DND-41 (cell line): ENCODE results near the gene BICRAL.
"Not testable (repeated sequence)": the region's sequence is repeated elsewhere in the genome, so short reads cannot be mapped to it uniquely, and the experiment has no call there.

Experiments used
- ATAC-seq: fragments of 200-7000 bp; cut with Tn5 transposase; 3 replicates; pipeline ENCODE4 v1.9.1; 2021; ENCODE audit warnings: low read depth; ENCODE audit not compliant: insufficient read depth
- DNase-seq: peaks from one replicate; pipeline ENCODE4 v3.0.0-alpha.2; 2020
- H2AFZ ChIP-seq: 2 replicates; pipeline ENCODE4 v1.6.0; 2012; ENCODE audit warnings: low read depth, low read length
- H3K27ac ChIP-seq: 2 replicates; pipeline ENCODE4 v1.5.1; 2012; ENCODE audit warnings: low read length, inconsistent platforms
- H3K27me3 ChIP-seq: fragments of 200-600 bp; sonication (generic); 2 replicates; pipeline ENCODE4 v1.6.0; 2012; ENCODE audit warnings: low read length, mild to moderate bottlenecking, inconsistent platforms; ENCODE audit not compliant: insufficient read depth, poor library complexity
- H3K36me3 ChIP-seq: 2 replicates; pipeline ENCODE4 v1.5.1; 2012; ENCODE audit warnings: low read length, inconsistent platforms; ENCODE audit not compliant: insufficient read depth
- H3K4me1 ChIP-seq: 2 replicates; pipeline ENCODE4 v1.5.1; 2012; ENCODE audit warnings: mild to moderate bottlenecking, low read length; ENCODE audit not compliant: insufficient read depth
- H3K4me2 ChIP-seq: 2 replicates; pipeline ENCODE4 v1.6.0; 2012; ENCODE audit warnings: mild to moderate bottlenecking, moderate library complexity, low read length, inconsistent platforms; ENCODE audit not compliant: insufficient read depth
- H3K4me3 ChIP-seq, 2 experiments: fragments of 200-600 bp in 1 of 2; shearing (Covaris generic) in 1 of 2; 2 replicates each; pipeline ENCODE4 v1.5.1; 2012 to 2016; ENCODE audit warnings: inconsistent platforms in 2 of 2, low read length in 2 of 2, mild to moderate bottlenecking in 2 of 2, low read depth in 1 of 2, moderate library complexity in 1 of 2
- H3K79me2 ChIP-seq: 2 replicates; pipeline ENCODE4 v1.6.0; 2012; ENCODE audit warnings: low read length, inconsistent platforms; ENCODE audit not compliant: insufficient read depth
- H3K9ac ChIP-seq: 2 replicates; pipeline ENCODE4 v1.6.0; 2012; ENCODE audit warnings: low read depth, mild to moderate bottlenecking, inconsistent platforms, low read length, moderate library complexity
- H3K9me3 ChIP-seq: 2 replicates; pipeline ENCODE4 v1.5.1; 2012; ENCODE audit warnings: low read length, moderate library complexity, mild to moderate bottlenecking, inconsistent platforms; ENCODE audit not compliant: insufficient read depth, severe bottlenecking
- H4K20me1 ChIP-seq: 2 replicates; pipeline ENCODE4 v1.6.0; 2012; ENCODE audit warnings: low read length; ENCODE audit not compliant: insufficient read depth
- CTCF ChIP-seq: IDR thresholded peaks from 2 replicates; pipeline ENCODE4 v1.5.1; 2012; ENCODE audit warnings: borderline replicate concordance, low read length, moderate library complexity, mild to moderate bottlenecking; ENCODE audit not compliant: poor library complexity, severe bottlenecking; ENCODE audit errors: extremely low read depth
- EZH2 ChIP-seq: IDR thresholded peaks from 3 replicates; pipeline ENCODE4 v1.6.1; 2012; ENCODE audit warnings: borderline replicate concordance, low read depth, mild to moderate bottlenecking, moderate library complexity, low read length, inconsistent platforms; ENCODE audit not compliant: severe bottlenecking

The BICRAL gene

GRCh38 chr6:42891199-42891722 lies 109.4 kb downstream of the BICRAL start:
- peak overlapping the region; percentile 88 for H3K27ac ChIP-seq
- peaks cover 31% of the 10 kb centered on the region for H3K4me1 ChIP-seq
- H3K4me2 ChIP-seq: peak overlapping the region; percentile 73
- peaks cover 11% of the 10 kb centered on the region for H3K79me2 ChIP-seq
- no peak for ATAC-seq
- H4K20me1 ChIP-seq: no peaks in the 10 kb centered on the region
- TF ChIP-seq EZH2 (no peak), CTCF (no peak)
- H3K4me3 ChIP-seq: peak overlapping the region; percentile 39 to 81; a peak in 3 of 4 replicates
- peak overlapping the region; percentile 78 for H3K9ac ChIP-seq
- no peaks in the 10 kb centered on the region for H3K27me3 ChIP-seq
- DNase-seq: no peak
- no peaks in the 10 kb centered on the region for H3K9me3 ChIP-seq
- peaks cover 16% of the 10 kb centered on the region for H3K36me3 ChIP-seq
- peak overlapping the region; percentile 91 for H2AFZ ChIP-seq

- H3K27ac ChIP-seq, H3K4me3 ChIP-seq, H4K20me1 ChIP-seq, H2AFZ ChIP-seq, H3K27me3 ChIP-seq, H3K9ac ChIP-seq, H3K9me3 ChIP-seq, DNase-seq, H3K36me3 ChIP-seq, H3K4me2 ChIP-seq, ATAC-seq: not testable (repeated sequence)
- Histone ChIP-seq H3K4me1 (peaks cover 26% of the 10 kb centered on the region), H3K79me2 (peaks cover 11% of the 10 kb centered on the region)
Observed at GRCh38 chr6:42894041-42894828, 112.4 kb downstream of the BICRAL start.

GRCh38 chr6:42896178-42896719 lies 114.4 kb downstream of the BICRAL start:
- H3K9me3 ChIP-seq: no peaks in the 10 kb centered on the region
- peaks cover 13% of the 10 kb centered on the region for H3K4me1 ChIP-seq
- TF ChIP-seq EZH2: no peak
- TF ChIP-seq CTCF: no peak
- DNase-seq: no peak
- H3K4me2 ChIP-seq: no peak overlapping the region
- H2AFZ ChIP-seq: no peak overlapping the region
- H3K27me3 ChIP-seq: no peaks in the 10 kb centered on the region
- no peak overlapping the region for H3K4me3 ChIP-seq
- no peak overlapping the region for H3K9ac ChIP-seq
- ATAC-seq: no peak
- no peaks in the 10 kb centered on the region for H3K36me3 ChIP-seq
- no peaks in the 10 kb centered on the region for H4K20me1 ChIP-seq
- H3K79me2 ChIP-seq: no peaks in the 10 kb centered on the region
- H3K27ac ChIP-seq: no peak overlapping the region

GRCh38 chr6:42898891-42899361 lies 117.1 kb downstream of the BICRAL start:
- no peaks in the 10 kb centered on the region for H3K79me2 ChIP-seq
- no peaks in the 10 kb centered on the region for H4K20me1 ChIP-seq
- H3K4me1 ChIP-seq: peaks cover 18% of the 10 kb centered on the region
- H2AFZ ChIP-seq: peak overlapping the region; percentile 35; the same call in 1 of the 2 replicates
- ATAC-seq: peak; percentile 55; the same call in 1 of the 3 replicates
- H3K27ac ChIP-seq: no peak overlapping the region
- no peaks in the 10 kb centered on the region for H3K27me3 ChIP-seq
- no peak for TF ChIP-seq EZH2
- TF ChIP-seq CTCF: peak; percentile 76
- H3K4me3 ChIP-seq: no peak overlapping the region
- DNase-seq: peak; percentile 76
- H3K9ac ChIP-seq: no peak overlapping the region
- H3K9me3 ChIP-seq: no peaks in the 10 kb centered on the region
- peak overlapping the region; percentile 29 for H3K4me2 ChIP-seq
- H3K36me3 ChIP-seq: no peaks in the 10 kb centered on the region
